Skeletal muscle tissue (tissue), 4 donors: ENCODE measurements around the gene COX7B2. TPM values are rescaled to one million over a fixed set of nuclear protein-coding genes. Genes with fewer than 3 reads are reported as not detected.

Experiments used
- H3K27ac ChIP-seq: one replicate; pipeline ENCODE4 v1.7.0; 2013; ENCODE audit warnings: mild to moderate bottlenecking, low read depth, low read length, inconsistent platforms
- H3K27me3 ChIP-seq, 3 donors: one replicate each; pipeline ENCODE4 v1.7.0; 2013; ENCODE audit warnings: low read length in 3 of 3; ENCODE audit not compliant: control insufficient read depth in 3 of 3, insufficient read depth in 3 of 3
- H3K36me3 ChIP-seq, 3 donors: one replicate each; pipeline ENCODE4 v1.7.0; 2013; ENCODE audit warnings: low read length in 3 of 3; ENCODE audit not compliant: control insufficient read depth in 3 of 3, insufficient read depth in 3 of 3
- H3K4me1 ChIP-seq, 3 donors: one replicate each; pipeline ENCODE4 v1.7.0; 2013; ENCODE audit warnings: low read length in 3 of 3, mild to moderate bottlenecking in 3 of 3; ENCODE audit not compliant: control insufficient read depth in 3 of 3, insufficient read depth in 3 of 3
- H3K4me3 ChIP-seq, 3 donors: one replicate each; pipeline ENCODE4 v1.7.0; 2013; ENCODE audit warnings: low read length in 3 of 3
- H3K9ac ChIP-seq, 3 donors: one replicate each; pipeline ENCODE4 v1.7.0; 2013; ENCODE audit warnings: low read length in 3 of 3, mild to moderate bottlenecking in 3 of 3, moderate library complexity in 2 of 3, low read depth in 1 of 3
- H3K9me3 ChIP-seq, 3 donors: one replicate each; pipeline ENCODE4 v1.7.0; 2013; ENCODE audit warnings: low read length in 3 of 3; ENCODE audit not compliant: control insufficient read depth in 3 of 3
- total RNA-seq: library from RNA; depleted of rRNA; stranded (reverse); fragments of >200 nt; gene quantifications from one replicate; pipeline ENCODE4 v1.2.3, GENCODE V29; 2014
- donor health status: Osteomylitis.

COX7B2 gene, protein sequence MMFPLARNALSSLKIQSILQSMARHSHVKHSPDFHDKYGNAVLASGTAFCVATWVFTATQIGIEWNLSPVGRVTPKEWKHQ
- total RNA-seq = not detected

DNA sequence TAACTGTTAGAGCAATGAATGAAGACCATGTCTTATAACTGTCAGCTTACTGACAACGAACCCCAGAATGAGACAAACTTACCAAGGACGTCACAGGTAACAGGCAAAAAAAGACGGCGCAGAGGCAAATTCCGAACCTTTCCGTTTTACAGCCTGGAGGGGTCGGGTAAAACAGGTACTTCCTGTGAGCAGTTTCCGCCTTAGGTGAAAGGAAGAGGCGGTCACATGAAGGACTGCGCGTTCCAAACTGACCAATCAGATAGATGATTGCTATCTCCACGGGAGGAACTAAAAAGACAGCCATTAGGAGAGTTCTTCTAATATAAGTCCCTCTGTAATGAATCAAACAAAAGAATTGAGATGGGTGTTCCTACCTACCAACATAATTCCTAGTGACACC, at the start of gene COX7B2:
Gene COX7B2, minus strand, starts transcription at position 168 of the 400 bp plus-strand sequence. CDS start 174,053 bp downstream, outside the sequence.
- H3K9me3 ChIP-seq = peaks cover 0 to 4% (median 0%) of the 10 kb centered on the region in 3 donors
- H3K36me3 ChIP-seq = no peaks in the 10 kb centered on the region
- no peak within 1 kb of the TSS for H3K27ac ChIP-seq
- no peaks in the 10 kb centered on the region for H3K27me3 ChIP-seq
- H3K4me3 ChIP-seq = no peak within 1 kb of the TSS
- no peaks in the 10 kb centered on the region for H3K4me1 ChIP-seq
- no peak within 1 kb of the TSS for H3K9ac ChIP-seq

DNA sequence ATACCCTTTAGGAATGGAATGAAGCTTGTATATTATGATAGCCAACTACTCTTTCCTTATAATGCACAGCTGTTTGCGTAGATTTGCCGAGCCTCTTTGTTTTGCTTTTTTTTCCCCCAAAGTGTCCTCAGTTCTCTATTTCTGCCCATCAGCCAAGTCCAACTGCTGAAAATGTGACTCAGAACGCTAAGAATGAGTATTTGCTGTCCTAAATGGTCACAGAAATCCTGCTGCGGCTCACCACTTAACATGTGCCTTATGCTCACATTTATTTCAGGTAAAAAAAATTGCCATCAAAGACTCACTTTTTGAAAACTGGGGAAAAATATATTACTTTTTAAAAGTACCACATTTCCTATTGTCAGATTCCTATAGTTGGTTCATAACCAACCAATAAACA, 47.4 kb upstream of the COX7B2 start:
- no peaks in the 10 kb centered on the region for H3K9me3 ChIP-seq
- H3K27ac ChIP-seq = no peak overlapping the region
- no peaks in the 10 kb centered on the region for H3K36me3 ChIP-seq

DNA sequence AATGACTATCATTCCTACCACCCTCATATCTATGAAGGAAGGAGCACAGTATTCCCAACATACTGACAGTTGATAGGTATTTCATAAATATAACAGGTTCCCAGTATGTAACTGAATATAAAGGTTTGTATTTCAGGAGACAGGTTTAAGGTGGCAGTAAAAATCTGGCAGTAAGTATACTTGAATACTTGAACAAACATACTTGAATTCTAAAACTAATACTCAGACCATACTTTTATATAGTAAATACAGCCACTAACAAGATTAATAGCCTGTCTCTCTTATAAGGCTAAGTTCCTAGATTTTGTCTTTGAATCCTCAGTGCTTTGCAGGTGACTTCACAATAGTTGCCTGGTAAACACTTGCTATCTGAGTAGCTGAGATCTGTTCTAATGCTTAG, 46.6 kb upstream of the COX7B2 start:
- Histone ChIP-seq H3K9ac (no peak overlapping the region), H3K4me3 (no peak overlapping the region)

More for the DNA sequence above, 47.4 kb upstream of the COX7B2 start:
- no peak overlapping the region for H3K4me3 ChIP-seq
- H3K4me1 ChIP-seq = no peaks in the 10 kb centered on the region
- no peak overlapping the region for H3K9ac ChIP-seq
- H3K27me3 ChIP-seq = no peaks in the 10 kb centered on the region

DNA sequence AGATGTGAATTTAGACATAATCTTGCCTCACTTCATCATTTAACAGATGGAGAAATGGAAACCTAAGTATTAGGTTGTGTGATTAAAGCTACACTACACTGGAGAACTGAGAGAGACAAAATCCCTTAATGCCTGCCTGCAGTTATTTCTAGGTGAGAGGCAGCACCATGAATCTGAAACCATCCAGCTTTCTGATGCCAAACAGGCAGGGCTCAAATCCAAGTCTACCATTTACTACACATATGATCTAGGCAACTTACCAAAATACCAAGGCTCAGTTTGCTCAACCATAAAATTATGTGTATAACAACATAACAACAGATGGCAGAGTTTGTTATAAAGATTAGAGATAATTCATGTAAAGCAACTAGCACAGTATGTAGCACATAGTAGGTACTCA, 45.6 kb upstream of the COX7B2 start:
- H3K9ac ChIP-seq = no peak overlapping the region
- H3K4me3 ChIP-seq = no peak overlapping the region
- no peaks in the 10 kb centered on the region for H3K9me3 ChIP-seq
- no peaks in the 10 kb centered on the region for H3K36me3 ChIP-seq
- H3K27me3 ChIP-seq = no peaks in the 10 kb centered on the region
- H3K4me1 ChIP-seq = no peaks in the 10 kb centered on the region
- no peak overlapping the region for H3K27ac ChIP-seq

More for the DNA sequence above, 46.6 kb upstream of the COX7B2 start:
- Histone ChIP-seq H3K27ac (no peak overlapping the region), H3K27me3 (no peaks in the 10 kb centered on the region), H3K9me3 (no peaks in the 10 kb centered on the region), H3K36me3 (no peaks in the 10 kb centered on the region), H3K4me1 (no peaks in the 10 kb centered on the region)

DNA sequence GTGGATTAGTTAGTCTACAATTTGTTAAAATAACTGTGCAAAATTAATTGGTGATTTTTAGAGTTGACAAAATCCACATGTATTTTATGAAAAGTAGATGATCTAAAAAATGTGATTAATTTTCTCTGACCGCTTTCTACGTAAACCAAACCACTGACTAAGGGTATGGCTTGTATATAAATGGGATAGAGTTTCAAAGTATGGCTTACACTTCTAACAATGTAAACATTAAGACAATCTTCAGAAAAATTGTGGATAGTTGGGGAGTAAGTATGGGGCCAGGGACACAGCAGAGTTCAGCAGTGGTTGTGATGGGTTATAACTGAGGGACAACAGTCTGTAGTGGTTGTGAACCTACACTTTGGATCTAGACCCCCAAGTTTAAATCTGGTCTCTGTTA, 44.5 kb upstream of the COX7B2 start:
- H3K9me3 ChIP-seq = no peaks in the 10 kb centered on the region
- no peak overlapping the region for H3K9ac ChIP-seq
- no peaks in the 10 kb centered on the region for H3K27me3 ChIP-seq
- no peak overlapping the region for H3K27ac ChIP-seq
- H3K36me3 ChIP-seq = no peaks in the 10 kb centered on the region
- H3K4me3 ChIP-seq = no peak overlapping the region
- no peaks in the 10 kb centered on the region for H3K4me1 ChIP-seq

DNA sequence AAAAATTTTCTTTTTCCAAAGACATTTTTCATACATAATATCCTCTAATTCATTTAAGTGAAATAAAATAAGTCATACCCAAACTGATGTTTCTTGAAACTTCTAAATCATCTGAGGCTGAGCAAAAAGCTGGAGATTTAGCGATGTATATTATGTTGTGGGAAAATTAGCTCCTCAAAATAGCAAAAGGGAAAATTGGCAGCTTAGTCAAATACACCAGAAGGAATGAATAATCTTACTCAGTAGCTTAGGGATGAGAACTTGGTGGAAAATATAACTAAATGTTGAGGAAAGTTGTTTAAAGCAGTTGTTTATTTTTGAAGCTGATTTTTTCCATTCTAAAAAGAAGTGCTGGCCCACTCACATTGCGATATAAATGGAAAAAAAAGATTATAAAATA, 43.4 kb upstream of the COX7B2 start:
- H3K9me3 ChIP-seq = no peaks in the 10 kb centered on the region
- no peaks in the 10 kb centered on the region for H3K4me1 ChIP-seq
- no peak overlapping the region for H3K9ac ChIP-seq
- H3K36me3 ChIP-seq = no peaks in the 10 kb centered on the region
- no peak overlapping the region for H3K27ac ChIP-seq
- H3K4me3 ChIP-seq = no peak overlapping the region
- H3K27me3 ChIP-seq = no peaks in the 10 kb centered on the region

DNA sequence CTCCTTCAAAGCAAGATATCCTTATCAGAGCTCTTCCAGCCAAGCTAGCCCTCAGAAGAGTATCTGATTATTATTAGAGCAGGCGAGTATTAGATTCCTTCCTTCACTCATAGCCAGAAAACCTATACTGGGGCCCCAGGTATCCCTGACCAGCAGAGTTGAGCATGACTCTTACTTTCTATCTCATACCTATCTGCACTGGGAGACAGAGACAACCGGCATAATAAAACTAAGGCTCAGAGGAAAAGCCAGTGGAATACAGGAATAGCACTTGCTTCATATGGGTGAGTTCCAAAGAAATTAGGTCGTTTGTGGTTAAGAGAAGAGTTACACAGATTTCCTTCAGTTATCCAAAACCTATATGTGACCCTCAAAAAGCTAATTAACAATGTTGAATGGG, 41.8 kb upstream of the COX7B2 start:
- Histone ChIP-seq H3K9ac (no peak overlapping the region), H3K27me3 (no peaks in the 10 kb centered on the region), H3K27ac (no peak overlapping the region), H3K36me3 (no peaks in the 10 kb centered on the region), H3K4me1 (no peaks in the 10 kb centered on the region), H3K9me3 (no peaks in the 10 kb centered on the region), H3K4me3 (no peak overlapping the region)

DNA sequence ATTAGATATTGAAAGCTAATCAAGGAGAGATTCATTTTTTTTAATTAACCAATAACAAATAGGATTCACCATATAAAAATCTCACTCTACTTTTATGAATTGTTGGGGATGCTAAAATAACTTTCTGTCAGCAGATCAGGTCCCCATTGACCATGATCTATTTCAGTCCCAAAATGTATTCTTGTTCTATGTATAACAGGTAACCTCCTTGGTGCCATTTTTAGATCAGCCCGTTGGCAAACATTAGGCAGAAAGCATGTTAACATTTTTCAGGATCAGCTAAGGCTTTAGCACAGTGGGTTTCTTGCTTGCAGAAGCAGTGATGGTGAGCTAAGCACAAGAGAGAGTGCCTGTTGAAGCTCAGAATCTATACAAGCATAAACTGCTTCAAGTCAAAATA, 40.8 kb upstream of the COX7B2 start:
- no peaks in the 10 kb centered on the region for H3K4me1 ChIP-seq
- H3K9me3 ChIP-seq = no peaks in the 10 kb centered on the region
- H3K9ac ChIP-seq = no peak overlapping the region
- H3K27ac ChIP-seq = no peak overlapping the region
- H3K36me3 ChIP-seq = no peaks in the 10 kb centered on the region
- H3K4me3 ChIP-seq = no peak overlapping the region
- no peaks in the 10 kb centered on the region for H3K27me3 ChIP-seq

DNA sequence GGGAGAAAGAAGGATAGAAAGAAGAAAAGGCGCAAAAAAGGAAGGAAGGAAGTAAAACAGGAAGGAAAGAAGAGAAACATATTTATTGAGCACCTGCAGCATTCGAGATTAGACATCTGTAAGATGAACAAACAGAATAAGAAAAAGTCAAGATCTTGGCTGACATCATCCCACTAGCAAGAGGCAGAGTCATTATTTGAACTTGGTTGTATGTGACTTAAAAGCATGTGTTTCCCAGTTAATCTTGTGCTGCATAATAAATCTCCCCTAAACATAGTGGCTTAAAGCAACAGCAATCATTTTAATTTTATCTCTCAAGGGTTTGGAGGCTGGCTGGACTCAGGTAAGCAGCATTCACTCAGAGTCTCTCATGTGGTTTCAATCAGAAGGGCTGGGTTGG, 38.5 kb upstream of the COX7B2 start:
- no peak overlapping the region for H3K4me3 ChIP-seq
- no peaks in the 10 kb centered on the region for H3K36me3 ChIP-seq
- H3K27ac ChIP-seq = no peak overlapping the region

DNA sequence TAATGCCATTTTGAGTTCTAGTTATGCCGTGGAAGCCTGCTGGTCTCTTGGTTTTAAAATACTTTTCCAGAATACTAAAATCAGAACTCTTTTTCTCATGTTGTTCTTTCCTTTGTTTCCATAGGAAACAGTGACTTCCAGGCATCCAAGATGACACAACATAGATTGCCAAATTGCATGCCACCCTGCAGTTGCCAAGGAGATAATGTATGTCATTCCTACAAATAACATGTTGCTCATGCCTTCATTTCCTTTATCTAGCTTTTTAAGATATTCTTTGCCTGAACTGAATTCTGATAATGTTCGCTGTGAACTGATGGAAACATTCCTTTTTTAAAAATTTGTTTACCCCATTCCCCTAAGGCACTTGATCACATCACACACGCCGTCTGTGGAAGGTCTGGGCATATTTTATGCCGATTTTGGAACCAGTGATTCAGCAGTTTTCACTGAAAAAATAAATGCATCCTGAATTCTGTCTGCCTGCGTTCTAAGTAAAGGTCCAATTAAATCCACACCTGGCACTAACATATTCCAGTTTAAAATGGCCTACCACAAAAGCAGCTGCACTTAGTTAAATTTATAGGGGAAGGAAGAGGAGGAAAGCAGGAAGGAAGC, 38.0 kb upstream of the COX7B2 start:
- Histone ChIP-seq H3K4me1 (no peaks in the 10 kb centered on the region), H3K36me3 (no peaks in the 10 kb centered on the region), H3K4me3 (no peak overlapping the region), H3K27ac (no peak overlapping the region), H3K9me3 (no peaks in the 10 kb centered on the region), H3K27me3 (no peaks in the 10 kb centered on the region), H3K9ac (no peak overlapping the region)

More for the DNA sequence above, 38.5 kb upstream of the COX7B2 start:
- no peaks in the 10 kb centered on the region for H3K9me3 ChIP-seq
- no peaks in the 10 kb centered on the region for H3K27me3 ChIP-seq
- no peaks in the 10 kb centered on the region for H3K4me1 ChIP-seq
- no peak overlapping the region for H3K9ac ChIP-seq
